Right lobe of liver (tissue), 6 donors: ENCODE data around the gene TSPOAP1. TPM values are rescaled to one million over a fixed set of nuclear protein-coding genes. Genes with fewer than 3 reads are reported as not detected.

Experiments used
- ATAC-seq, 4 donors: fragments of 200-7000 bp; cut with Tn5 transposase; one replicate each; pipeline ENCODE4 v1.9.1; 2020; ENCODE audit warnings: mild to moderate bottlenecking in 4 of 4, moderate library complexity in 4 of 4
- DNase-seq, 3 donors: peaks; one replicate each; pipeline ENCODE4 v3.0.0-alpha.2; 2020
- H3K27ac ChIP-seq, 3 donors: fragments of 200-600 bp; one replicate each; pipeline ENCODE4 v1.8.0; 2022
- H3K27me3 ChIP-seq, 2 donors: fragments of 200-600 bp; one replicate each; pipeline ENCODE4 v1.8.0; 2022
- H3K36me3 ChIP-seq, 4 donors: fragments of 200-600 bp; sonication (generic) in 1 of 4; one replicate each; pipeline versions ENCODE4 v1.5.1 to v1.8.0; 2017 to 2022; ENCODE audit warnings: control low read depth in 1 of 4
- H3K4me1 ChIP-seq, 4 donors: fragments of 200-600 bp; sonication (generic) in 1 of 4; one replicate each; pipeline versions ENCODE4 v1.5.1 to v1.8.0; 2017 to 2022; ENCODE audit warnings: control low read depth in 1 of 4
- H3K4me3 ChIP-seq, 3 donors: fragments of 200-600 bp; one replicate each; pipeline ENCODE4 v1.8.0; 2022
- H3K9me3 ChIP-seq, 4 donors: fragments of 200-600 bp; sonication (generic) in 1 of 4; one replicate each; pipeline versions ENCODE4 v1.5.1 to v1.8.0; 2017 to 2022; ENCODE audit warnings: control low read depth in 1 of 4
- CTCF ChIP-seq, 4 donors: fragments of 200-600 bp in 3 of 4; fragments of 450-650 bp in 1 of 4; IDR thresholded peaks; one replicate each; pipeline versions ENCODE4 v1.5.1 to v1.8.0; 2016 to 2022; ENCODE audit warnings: antibody characterized with exemption in 4 of 4, mild to moderate bottlenecking in 2 of 4
- POLR2A ChIP-seq: fragments of 450-650 bp; IDR thresholded peaks from one replicate; pipeline ENCODE4 v1.6.1; 2017; ENCODE audit warnings: antibody characterized with exemption, mild to moderate bottlenecking
- WGBS: methylation state at CpG from one replicate; pipeline ENCODE4 v1.1.6; 2018; ENCODE audit warnings: low coverage, low lambda C conversion rate; ENCODE audit not compliant: insufficient coverage; ENCODE audit errors: missing lambda C conversion rate; 5-methylcytosine and 5-hydroxymethylcytosine counted together
- intact Hi-C, 2 donors: fragments of 100-400 bp; cut with DNase I; formaldehyde crosslinking; loops; one replicate each; pipeline versions ENCODE4 v1.11.2 to v1.14.1; 2022
- total RNA-seq, 6 experiments: library from RNA; depleted of rRNA in 2 of 6; stranded (reverse); fragments of >200 nt in 2 of 6; fragmentation: NEBNext Ultra II Directional in 3 of 6; extraction: Animal tissue kit (Norgen Biotek cat#: 25700) in 3 of 6; gene quantifications; one replicate each; pipeline versions ENCODE4 v1.1.0 to v1.2.4, GENCODE V29; 2016 to 2023
- donor health status: DM: no; HTN: yes; CAD: no.
- donor health status: DM: no; HTN: no; CAD: no.
- donor health status: DM: no; HTN: no; CAD: no.
- donor health status: DM: no; HTN: yes; CAD: no.
- donor health status: DM: no; HTN: yes; CAD: no.

Gene TSPOAP1
- total RNA-seq, 6 experiments from 2014 or later = 0.87 to 8.3 (median 3.8) TPM

- H3K27ac ChIP-seq = no peak overlapping the region
- no peaks in the 10 kb centered on the region for H3K36me3 ChIP-seq
- ATAC-seq = no peak
- H3K4me1 ChIP-seq = no peaks in the 10 kb centered on the region
- no peaks in the 10 kb centered on the region for H3K27me3 ChIP-seq
- H3K4me3 ChIP-seq = no peak overlapping the region
- no peaks in the 10 kb centered on the region for H3K9me3 ChIP-seq
- intact Hi-C loops = no loop called here
- TF ChIP-seq CTCF (IDR thresholded peaks at IDR 0.05) = no peak
- TF ChIP-seq POLR2A = no peak
- 88% methylated on average over 4 of the region's 7 CpGs for WGBS
- DNase-seq = no peak
These were observed 62.4 kb downstream of the TSPOAP1 start for GRCh38 chr17:58265902-58266875.

- H3K4me1 ChIP-seq = no peaks in the 10 kb centered on the region
- no peaks in the 10 kb centered on the region for H3K27me3 ChIP-seq
- ATAC-seq = no peak
- H3K27ac ChIP-seq = no peak overlapping the region
- no peaks in the 10 kb centered on the region for H3K9me3 ChIP-seq
- no peak for DNase-seq
- intact Hi-C loops = no loop called here
- H3K4me3 ChIP-seq = no peak overlapping the region
- no peak for TF ChIP-seq POLR2A
- TF ChIP-seq CTCF (IDR thresholded peaks at IDR 0.05) = no peak
- H3K36me3 ChIP-seq = no peaks in the 10 kb centered on the region
- whole genome bisulfite sequencing = 60% methylated on average over 4 of the region's 4 CpGs
These were observed 63.3 kb downstream of the TSPOAP1 start for GRCh38 chr17:58265271-58265670.

GRCh38 chr17:58264407-58265103 is 64.0 kb downstream of the TSPOAP1 start:
- H3K4me3 ChIP-seq = no peak overlapping the region
- no peaks in the 10 kb centered on the region for H3K9me3 ChIP-seq
- ATAC-seq = no peak
- intact Hi-C loops = no loop called here
- no peak overlapping the region for H3K27ac ChIP-seq
- WGBS = 73% methylated on average over 4 of the region's 6 CpGs
- H3K36me3 ChIP-seq = no peaks in the 10 kb centered on the region
- no peaks in the 10 kb centered on the region for H3K4me1 ChIP-seq
- H3K27me3 ChIP-seq = no peaks in the 10 kb centered on the region
- TF ChIP-seq CTCF (IDR thresholded peaks at IDR 0.05) (no peak), POLR2A (no peak)
- DNase-seq = no peak

GRCh38 chr17:58263773-58264172 is 64.8 kb downstream of the TSPOAP1 start:
- H3K36me3 ChIP-seq = no peaks in the 10 kb centered on the region
- H3K4me1 ChIP-seq = no peaks in the 10 kb centered on the region
- H3K4me3 ChIP-seq = no peak overlapping the region
- no peak overlapping the region for H3K27ac ChIP-seq
- TF ChIP-seq CTCF (IDR thresholded peaks at IDR 0.05) (no peak), POLR2A (no peak)
- H3K27me3 ChIP-seq = no peaks in the 10 kb centered on the region
- intact Hi-C loops = no loop called here
- no peaks in the 10 kb centered on the region for H3K9me3 ChIP-seq
- DNase-seq = no peak
- ATAC-seq = no peak
- WGBS = 39% methylated on average over 1 of the region's 1 CpG
